ENCODE results near the gene SBF1.
"Not testable (repeated sequence)": the region's sequence is repeated elsewhere in the genome, so short reads cannot be mapped to it uniquely, and the experiment has no call there.

The SBF1 gene

DNA sequence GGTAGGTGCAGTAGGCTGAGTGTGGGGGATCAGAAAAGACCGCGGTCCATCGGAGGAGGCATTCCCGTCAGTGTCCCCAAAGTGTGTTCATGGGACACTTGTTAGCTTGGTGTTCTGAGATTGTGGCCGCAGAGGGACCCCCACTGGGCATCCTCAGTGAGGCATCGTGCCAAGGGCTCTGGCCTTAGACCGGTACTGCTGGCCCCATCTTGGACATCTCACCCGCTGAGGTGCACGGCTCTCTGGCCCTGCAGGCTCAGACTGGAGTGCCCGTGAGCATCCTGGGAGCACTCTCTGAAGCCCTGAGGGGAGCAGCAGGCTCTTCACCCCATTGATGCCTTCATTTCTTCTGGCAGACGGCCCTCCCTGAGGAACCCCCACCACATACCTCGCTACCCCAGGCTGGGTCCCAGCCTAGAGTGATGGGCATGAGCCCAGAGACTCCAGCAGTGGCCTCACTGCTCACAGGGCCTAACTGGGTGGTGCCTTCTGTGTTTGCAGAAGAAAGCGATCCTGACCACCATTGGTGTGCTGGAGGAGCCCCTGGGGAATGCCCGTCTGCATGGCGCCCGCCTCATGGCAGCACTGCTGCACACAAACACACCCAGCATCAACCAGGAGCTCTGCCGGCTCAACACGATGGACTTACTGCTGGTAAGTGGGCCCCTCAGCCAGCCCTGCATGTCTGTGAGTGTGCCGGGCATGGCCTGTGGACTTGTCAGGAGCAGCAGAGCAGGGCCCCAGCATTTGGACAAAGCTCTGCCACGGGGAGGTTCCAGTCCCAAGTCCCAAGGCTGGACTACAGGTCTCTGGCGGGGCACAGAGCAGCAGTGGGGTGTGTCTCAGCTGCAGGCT lies 51.6 kb downstream of the SBF1 start:
- no peak for DNase-seq (ENCODE audit: low read depth in 2 of 2)

DNA sequence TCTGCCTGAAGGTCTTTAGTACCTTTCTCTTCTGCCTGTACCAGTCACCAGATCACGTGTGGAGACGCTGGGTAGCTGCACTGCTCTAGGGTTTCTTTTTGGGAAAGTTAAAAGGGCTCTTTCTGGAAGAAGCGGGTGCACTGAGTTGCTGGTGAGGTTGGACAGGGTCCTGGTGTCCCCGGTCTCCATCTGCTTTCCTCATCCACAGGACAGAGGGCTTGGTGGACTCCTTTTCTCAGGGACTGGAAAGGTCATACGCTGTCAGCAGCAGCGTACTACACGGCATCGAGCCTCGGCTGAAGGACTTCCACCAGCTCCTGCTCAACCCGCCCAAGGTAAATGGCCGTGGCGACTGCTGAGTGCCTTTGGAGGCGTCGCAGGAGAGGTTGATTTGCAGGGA lies 52.8 kb downstream of the SBF1 start:
- no peak for DNase-seq (ENCODE audit: low read depth in 2 of 2)

- no peak for DNase-seq (ENCODE audit: low read depth in 2 of 2)
These were observed 54.3 kb downstream of the SBF1 start for GRCh38 chr22:50420581-50420980.

GRCh38 chr22:50420015-50420414 lies 54.8 kb downstream of the SBF1 start:
- no peak for DNase-seq (ENCODE audit: low read depth in 2 of 2)

DNA sequence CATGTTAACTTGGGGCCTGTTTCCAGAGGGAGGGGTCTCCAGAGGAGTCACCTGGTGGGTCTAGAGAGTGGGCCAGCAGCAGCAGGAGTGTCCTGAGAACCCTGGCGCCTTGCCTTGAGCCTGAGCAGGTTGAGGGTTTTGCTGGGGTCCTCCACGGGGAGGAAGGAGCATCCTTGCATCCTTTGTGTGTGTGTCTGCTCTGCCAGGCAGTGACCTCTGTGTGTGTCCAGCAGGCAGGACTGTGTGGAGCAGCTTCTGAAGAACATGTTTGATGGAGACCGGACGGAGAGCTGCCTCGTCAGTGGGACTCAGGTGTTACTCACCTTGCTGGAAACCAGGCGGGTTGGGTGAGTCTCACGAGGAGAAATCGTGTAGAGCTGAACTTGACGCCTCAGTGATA lies 55.7 kb downstream of the SBF1 start:
- no peak for DNase-seq (ENCODE audit: low read depth in 2 of 2)

GRCh38 chr22:50418624-50419023 lies 56.2 kb downstream of the SBF1 start:
- no peak for DNase-seq (ENCODE audit: low read depth in 2 of 2)

- no peak for DNase-seq (ENCODE audit: low read depth in 2 of 2)
These were observed 57.2 kb downstream of the SBF1 start for GRCh38 chr22:50417411-50418210.

DNA sequence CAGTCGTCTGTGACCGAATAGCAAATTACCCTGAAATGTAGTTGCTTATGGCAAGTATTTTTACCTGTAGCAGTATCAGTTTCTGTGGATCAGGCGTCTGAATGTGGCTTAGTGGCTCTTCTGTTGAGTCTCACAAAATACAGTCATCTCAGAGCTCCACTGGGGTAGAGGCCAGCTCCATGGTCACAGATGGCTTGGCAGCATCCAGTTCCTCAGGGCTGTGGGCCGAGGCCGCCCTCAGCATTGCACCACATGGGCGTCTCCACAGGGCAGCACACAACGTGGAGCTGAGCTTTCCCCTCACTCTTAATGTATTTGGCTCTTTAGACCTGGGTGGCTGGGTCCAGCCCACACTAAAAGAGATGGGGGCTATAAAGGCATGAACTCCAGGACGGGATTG lies 57.8 kb downstream of the SBF1 start:
- no peak for DNase-seq (ENCODE audit: low read depth in 2 of 2)

- DNase-seq (ENCODE audit: low read depth in 2 of 2) = no peak
These were observed 59.4 kb downstream of the SBF1 start for GRCh38 chr22:50415426-50415825.

DNA sequence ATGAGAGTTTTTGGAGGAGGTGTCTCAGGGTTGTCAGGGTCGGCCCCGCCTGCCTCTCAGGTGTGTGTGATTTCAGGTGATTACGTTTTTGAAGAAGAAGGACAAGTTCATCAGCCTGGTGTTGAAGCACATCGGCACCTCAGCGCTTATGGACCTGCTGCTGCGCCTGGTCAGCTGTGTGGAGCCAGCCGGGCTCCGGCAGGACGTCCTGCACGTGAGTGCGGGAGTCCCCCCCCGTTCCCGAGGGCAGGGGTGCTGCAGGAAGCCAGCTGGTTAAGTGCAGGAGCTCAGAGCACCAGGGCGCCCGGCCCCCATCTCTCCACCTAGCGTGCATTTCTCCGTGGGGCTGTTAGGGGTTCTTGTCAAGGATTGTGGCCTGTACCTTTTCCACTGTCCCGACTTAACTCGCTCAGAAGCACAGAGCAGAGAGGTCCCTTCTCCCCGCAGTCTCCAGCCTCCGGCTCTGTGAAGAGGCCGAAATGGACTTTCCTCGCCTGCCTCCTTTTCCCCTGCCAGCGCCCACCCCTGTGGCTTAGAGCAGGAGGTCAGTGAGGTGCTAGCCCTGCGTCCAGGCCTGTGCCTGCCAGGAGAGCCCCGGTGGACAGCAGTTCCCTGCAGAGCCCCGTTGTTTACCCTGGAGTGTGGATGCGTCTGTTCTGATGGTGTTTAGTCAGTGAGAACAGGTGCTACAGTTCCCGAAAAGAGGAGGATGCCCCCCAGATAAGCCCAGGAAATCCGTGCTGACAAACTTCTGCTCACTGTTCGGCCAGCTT lies 60.2 kb downstream of the SBF1 start:
- DNase-seq (ENCODE audit: low read depth in 2 of 2) = no peak

- not testable (repeated sequence) for DNase-seq (ENCODE audit: low read depth in 2 of 2)
These were observed 65.9 kb downstream of the SBF1 start for GRCh38 chr22:50408954-50409353.

- no peak for DNase-seq (ENCODE audit: low read depth in 2 of 2)
These were observed 66.5 kb downstream of the SBF1 start for GRCh38 chr22:50408311-50408710.

DNA sequence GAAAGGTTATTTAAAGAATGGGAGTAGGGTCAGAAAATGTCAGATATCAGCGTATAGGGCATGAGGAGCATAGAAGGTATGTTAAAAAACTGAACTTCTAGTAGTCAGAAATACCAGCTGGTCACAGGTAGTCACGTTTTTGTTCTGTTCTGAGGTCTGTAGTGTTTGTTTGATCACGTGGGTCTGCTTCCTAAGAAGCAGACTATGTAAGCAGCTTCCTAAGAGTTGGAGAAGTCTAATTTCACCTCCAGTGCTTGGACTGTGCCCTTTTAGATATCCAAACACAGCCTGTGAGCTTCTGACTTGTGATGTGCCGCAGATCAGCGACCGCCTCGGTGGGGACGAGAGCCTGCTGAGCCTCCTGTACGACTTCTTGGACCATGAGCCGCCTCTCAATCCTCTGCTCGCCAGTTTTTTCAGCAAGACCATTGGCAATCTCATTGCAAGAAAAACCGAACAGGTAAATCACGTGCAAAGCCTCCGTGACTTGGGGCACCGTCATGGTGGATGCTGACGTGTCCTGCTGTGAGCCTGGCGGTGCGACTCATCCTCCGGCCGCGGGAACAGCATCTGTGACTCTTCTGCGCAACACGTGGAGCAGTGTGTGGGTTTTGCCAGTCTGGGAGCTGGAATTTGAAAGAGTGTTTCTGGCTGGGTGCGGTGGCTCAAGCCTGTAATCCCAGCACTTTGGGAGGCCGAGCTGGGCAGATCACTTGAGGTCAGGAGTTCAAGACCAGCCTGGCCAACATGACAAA lies 68.2 kb downstream of the SBF1 start:
- DNase-seq (ENCODE audit: low read depth in 2 of 2) = no peak

DNA sequence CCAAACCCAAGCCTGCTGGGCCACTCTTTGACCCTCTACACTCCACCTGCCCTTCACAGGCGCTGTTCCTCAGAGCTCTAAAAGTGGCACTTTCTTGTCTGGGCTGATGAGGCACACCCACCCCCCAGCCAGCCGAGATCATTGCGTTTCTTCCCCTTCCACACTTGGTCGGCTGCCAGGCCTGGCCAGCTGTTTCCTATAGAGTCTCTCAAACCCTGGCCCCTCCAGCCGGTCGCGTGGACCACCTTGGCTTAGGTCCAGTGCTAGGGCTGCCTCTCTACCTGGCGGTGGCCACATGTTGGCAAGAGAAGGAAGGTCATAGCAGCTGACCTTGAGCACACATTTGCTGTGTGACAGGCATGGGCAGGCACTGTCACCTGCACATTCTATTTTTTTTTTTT lies 71.1 kb downstream of the SBF1 start:
- no peak for DNase-seq (ENCODE audit: low read depth in 2 of 2)

DNA sequence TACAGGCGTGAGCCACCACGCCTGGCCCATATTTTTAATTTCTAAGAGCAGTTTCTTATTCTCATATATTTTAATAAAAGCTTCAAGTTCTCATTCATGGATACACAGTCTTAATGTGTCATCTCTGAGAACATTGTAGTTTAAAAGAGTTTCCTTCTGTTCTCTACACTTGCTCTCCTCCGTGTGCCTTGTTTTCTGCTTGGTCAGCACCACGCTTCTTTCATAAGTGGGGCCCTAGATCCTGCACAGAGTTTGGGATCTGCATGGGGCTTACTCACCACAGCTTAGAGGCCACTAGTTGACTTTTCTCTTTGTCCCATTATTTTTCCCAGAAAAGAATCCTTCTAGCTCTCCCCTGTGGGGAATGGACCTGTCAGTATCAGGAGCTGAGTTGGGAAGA lies 72.9 kb downstream of the SBF1 start:
- no peak for DNase-seq (ENCODE audit: low read depth in 2 of 2)

- DNase-seq (ENCODE audit: low read depth in 2 of 2) = no peak
These were observed 73.9 kb downstream of the SBF1 start for GRCh38 chr22:50400931-50401330.

- no peak for DNase-seq (ENCODE audit: low read depth in 2 of 2)
These were observed 74.4 kb downstream of the SBF1 start for GRCh38 chr22:50400406-50400805.

- DNase-seq (ENCODE audit: low read depth in 2 of 2) = no peak
These were observed 75.0 kb downstream of the SBF1 start for GRCh38 chr22:50399751-50400331.

- DNase-seq (ENCODE audit: low read depth in 2 of 2) = no peak
These were observed 75.8 kb downstream of the SBF1 start for GRCh38 chr22:50398831-50399648.

- not testable (repeated sequence) for DNase-seq (ENCODE audit: low read depth in 2 of 2)
These were observed 77.3 kb downstream of the SBF1 start for GRCh38 chr22:50397371-50398060.
